T-helper 2 cell treated with Interferon-gamma antibody and Interleukin-4, amounts not matched to agents 5 μg/mL and 100 μg/mL, for 36 hours (primary cell): Measurements from ENCODE around the gene PTPRK.

Source experiments
- DNase-seq: peaks from one replicate; pipeline ENCODE4 v3.0.0; 2021; ENCODE audit warnings: low spot score
- H3K27ac Mint-ChIP-seq: one replicate; pipeline ENCODE4 v1.8.0; 2021; ENCODE audit warnings: mild to moderate bottlenecking, mixed read lengths
- H3K27me3 Mint-ChIP-seq: one replicate; pipeline ENCODE4 v1.8.0; 2021; ENCODE audit warnings: low read depth, mixed read lengths
- H3K36me3 Mint-ChIP-seq: one replicate; pipeline ENCODE4 v1.8.0; 2021; ENCODE audit warnings: low read depth, mixed read lengths
- H3K4me1 Mint-ChIP-seq: one replicate; pipeline ENCODE4 v1.8.0; 2021; ENCODE audit warnings: low read depth, mixed read lengths
- H3K4me3 Mint-ChIP-seq: one replicate; pipeline ENCODE4 v1.8.0; 2022; ENCODE audit warnings: mild to moderate bottlenecking, moderate library complexity, mixed read lengths
- H3K9me3 Mint-ChIP-seq: one replicate; pipeline ENCODE4 v1.8.0; 2021; ENCODE audit warnings: mixed read lengths

Gene PTPRK

GRCh38 chr6:128305228-128305627 is 215.2 kb downstream of the PTPRK start:
- no peaks in the 10 kb centered on the region for H3K27me3 Mint-ChIP-seq
- H3K4me1 Mint-ChIP-seq: peaks cover 5% of the 10 kb centered on the region
- no peak for DNase-seq
- H3K27ac Mint-ChIP-seq: no peak overlapping the region
- no peak overlapping the region for H3K4me3 Mint-ChIP-seq
- H3K9me3 Mint-ChIP-seq: no peaks in the 10 kb centered on the region
- no peaks in the 10 kb centered on the region for H3K36me3 Mint-ChIP-seq

- Mint-ChIP-seq H3K36me3 (peaks cover 3% of the 10 kb centered on the region), H3K9me3 (peaks cover 5% of the 10 kb centered on the region), H3K27me3 (no peaks in the 10 kb centered on the region), H3K4me1 (peaks cover 5% of the 10 kb centered on the region), H3K27ac (no peak overlapping the region), H3K4me3 (no peak overlapping the region)
- DNase-seq: no peak
These were observed 216.5 kb downstream of the PTPRK start for GRCh38 chr6:128303870-128304269.

GRCh38 chr6:128302942-128303341 is 217.5 kb downstream of the PTPRK start:
- no peak for DNase-seq
- Mint-ChIP-seq H3K4me1 (peaks cover 5% of the 10 kb centered on the region), H3K27ac (no peak overlapping the region), H3K27me3 (no peaks in the 10 kb centered on the region), H3K9me3 (peaks cover 7% of the 10 kb centered on the region), H3K36me3 (peaks cover 3% of the 10 kb centered on the region), H3K4me3 (no peak overlapping the region)

GRCh38 chr6:128295670-128296069 is 224.7 kb downstream of the PTPRK start:
- H3K27ac Mint-ChIP-seq: no peak overlapping the region
- H3K36me3 Mint-ChIP-seq: peaks cover 3% of the 10 kb centered on the region
- peaks cover 18% of the 10 kb centered on the region for H3K9me3 Mint-ChIP-seq
- H3K27me3 Mint-ChIP-seq: peaks cover 5% of the 10 kb centered on the region
- no peaks in the 10 kb centered on the region for H3K4me1 Mint-ChIP-seq
- no peak overlapping the region for H3K4me3 Mint-ChIP-seq
- no peak for DNase-seq

GRCh38 chr6:128290221-128290620 is 230.2 kb downstream of the PTPRK start:
- Mint-ChIP-seq H3K36me3 (no peaks in the 10 kb centered on the region), H3K4me3 (no peak overlapping the region), H3K4me1 (peaks cover 9% of the 10 kb centered on the region), H3K27ac (no peak overlapping the region), H3K27me3 (peaks cover 7% of the 10 kb centered on the region), H3K9me3 (no peaks in the 10 kb centered on the region)
- DNase-seq: no peak

- DNase-seq: no peak
- Mint-ChIP-seq H3K4me1 (peaks cover 9% of the 10 kb centered on the region), H3K27me3 (peaks cover 7% of the 10 kb centered on the region), H3K27ac (no peak overlapping the region), H3K36me3 (no peaks in the 10 kb centered on the region), H3K9me3 (no peaks in the 10 kb centered on the region), H3K4me3 (no peak overlapping the region)
These were observed 236.3 kb downstream of the PTPRK start for GRCh38 chr6:128284128-128284527.

- H3K27ac Mint-ChIP-seq: no peak overlapping the region
- H3K4me1 Mint-ChIP-seq: peaks cover 9% of the 10 kb centered on the region
- H3K9me3 Mint-ChIP-seq: no peaks in the 10 kb centered on the region
- no peak overlapping the region for H3K4me3 Mint-ChIP-seq
- peaks cover 5% of the 10 kb centered on the region for H3K27me3 Mint-ChIP-seq
- no peaks in the 10 kb centered on the region for H3K36me3 Mint-ChIP-seq
- DNase-seq: no peak
These were observed 237.4 kb downstream of the PTPRK start for GRCh38 chr6:128282961-128283360.

- Mint-ChIP-seq H3K36me3 (no peaks in the 10 kb centered on the region), H3K27me3 (peaks cover 2% of the 10 kb centered on the region), H3K4me3 (no peak overlapping the region), H3K4me1 (no peaks in the 10 kb centered on the region), H3K27ac (no peak overlapping the region), H3K9me3 (no peaks in the 10 kb centered on the region)
- DNase-seq: no peak
These were observed 239.4 kb downstream of the PTPRK start for GRCh38 chr6:128280960-128281359.

- no peak overlapping the region for H3K27ac Mint-ChIP-seq
These were observed 240.3 kb downstream of the PTPRK start for GRCh38 chr6:128280066-128280465.

GRCh38 chr6:128278836-128279235 is 241.6 kb downstream of the PTPRK start:
- H3K9me3 Mint-ChIP-seq: no peaks in the 10 kb centered on the region
- no peak for DNase-seq
- no peaks in the 10 kb centered on the region for H3K36me3 Mint-ChIP-seq
- H3K27me3 Mint-ChIP-seq: no peaks in the 10 kb centered on the region
- no peak overlapping the region for H3K4me3 Mint-ChIP-seq
- H3K27ac Mint-ChIP-seq: no peak overlapping the region
- H3K4me1 Mint-ChIP-seq: peaks cover 6% of the 10 kb centered on the region

More at GRCh38 chr6:128280066-128280465, 240.3 kb downstream of the PTPRK start:
- no peaks in the 10 kb centered on the region for H3K9me3 Mint-ChIP-seq
- no peaks in the 10 kb centered on the region for H3K36me3 Mint-ChIP-seq
- no peak for DNase-seq
- no peak overlapping the region for H3K4me3 Mint-ChIP-seq
- H3K4me1 Mint-ChIP-seq: peaks cover 3% of the 10 kb centered on the region
- H3K27me3 Mint-ChIP-seq: no peaks in the 10 kb centered on the region

GRCh38 chr6:128277379-128277778 is 243.0 kb downstream of the PTPRK start:
- Mint-ChIP-seq H3K36me3 (no peaks in the 10 kb centered on the region), H3K4me1 (peaks cover 6% of the 10 kb centered on the region), H3K9me3 (no peaks in the 10 kb centered on the region), H3K27ac (no peak overlapping the region), H3K4me3 (no peak overlapping the region), H3K27me3 (no peaks in the 10 kb centered on the region)
- DNase-seq: no peak

GRCh38 chr6:128276311-128276710 is 244.1 kb downstream of the PTPRK start:
- no peak overlapping the region for H3K27ac Mint-ChIP-seq
- peaks cover 6% of the 10 kb centered on the region for H3K4me1 Mint-ChIP-seq
- H3K4me3 Mint-ChIP-seq: no peak overlapping the region
- no peaks in the 10 kb centered on the region for H3K27me3 Mint-ChIP-seq
- H3K36me3 Mint-ChIP-seq: no peaks in the 10 kb centered on the region
- no peaks in the 10 kb centered on the region for H3K9me3 Mint-ChIP-seq
- no peak for DNase-seq

- Mint-ChIP-seq H3K9me3 (no peaks in the 10 kb centered on the region), H3K4me3 (no peak overlapping the region), H3K27ac (no peak overlapping the region), H3K27me3 (no peaks in the 10 kb centered on the region), H3K36me3 (no peaks in the 10 kb centered on the region), H3K4me1 (peaks cover 6% of the 10 kb centered on the region)
- no peak for DNase-seq
These were observed 244.7 kb downstream of the PTPRK start for GRCh38 chr6:128275681-128276080.

- H3K9me3 Mint-ChIP-seq: no peaks in the 10 kb centered on the region
- no peak overlapping the region for H3K4me3 Mint-ChIP-seq
- no peak for DNase-seq
- no peak overlapping the region for H3K27ac Mint-ChIP-seq
- no peaks in the 10 kb centered on the region for H3K27me3 Mint-ChIP-seq
- no peaks in the 10 kb centered on the region for H3K36me3 Mint-ChIP-seq
- peaks cover 6% of the 10 kb centered on the region for H3K4me1 Mint-ChIP-seq
These were observed 245.4 kb downstream of the PTPRK start for GRCh38 chr6:128275030-128275429.

- Mint-ChIP-seq H3K4me3 (no peak overlapping the region), H3K4me1 (peaks cover 6% of the 10 kb centered on the region), H3K27me3 (peaks cover 6% of the 10 kb centered on the region), H3K27ac (no peak overlapping the region), H3K36me3 (no peaks in the 10 kb centered on the region), H3K9me3 (no peaks in the 10 kb centered on the region)
- no peak for DNase-seq
These were observed 248.9 kb downstream of the PTPRK start for GRCh38 chr6:128271527-128271926.
